ENCODE data around the gene LKAAEAR1.

LKAAEAR1 gene

GRCh38 chr20:64078934-64079272 is 5.3 kb downstream of the LKAAEAR1 start:
- no peak for DNase-seq (ENCODE audit: low spot score)

GRCh38 chr20:64077876-64078551 is 6.2 kb downstream of the LKAAEAR1 start:
- no peak for DNase-seq (ENCODE audit: low spot score)

- no peak for DNase-seq (ENCODE audit: low spot score)
Measured at GRCh38 chr20:64077541-64077875, 6.7 kb downstream of the LKAAEAR1 start.

- DNase-seq (ENCODE audit: low spot score), result no peak
Measured at GRCh38 chr20:64077094-64077493, 7.1 kb downstream of the LKAAEAR1 start.

GRCh38 chr20:64076061-64076997 is 7.9 kb downstream of the LKAAEAR1 start:
- DNase-seq (ENCODE audit: low spot score), result no peak

- no peak for DNase-seq (ENCODE audit: low spot score)
Measured at GRCh38 chr20:64075556-64075955, 8.6 kb downstream of the LKAAEAR1 start.

- no peak for DNase-seq (ENCODE audit: low spot score)
Measured at GRCh38 chr20:64074963-64075362, 9.2 kb downstream of the LKAAEAR1 start.

- no peak for DNase-seq (ENCODE audit: low spot score)
Measured at GRCh38 chr20:64074184-64074789, 9.9 kb downstream of the LKAAEAR1 start.

- no peak for DNase-seq (ENCODE audit: low spot score)
Measured at GRCh38 chr20:64073476-64074183, 10.6 kb downstream of the LKAAEAR1 start.

GRCh38 chr20:64072498-64073063 is 11.6 kb downstream of the LKAAEAR1 start:
- no peak for DNase-seq (ENCODE audit: low spot score)

GRCh38 chr20:64071341-64072332 is 12.6 kb downstream of the LKAAEAR1 start:
- DNase-seq (ENCODE audit: low spot score), result no peak

GRCh38 chr20:64070244-64070993 is 13.8 kb downstream of the LKAAEAR1 start:
- no peak for DNase-seq (ENCODE audit: low spot score)

GRCh38 chr20:64069614-64070243 is 14.5 kb downstream of the LKAAEAR1 start:
- DNase-seq (ENCODE audit: low spot score), result peak; percentile 68

GRCh38 chr20:64069209-64069613 is 15.0 kb downstream of the LKAAEAR1 start:
- no peak for DNase-seq (ENCODE audit: low spot score)

- DNase-seq (ENCODE audit: low spot score), result no peak
Measured at GRCh38 chr20:64068386-64069208, 15.6 kb downstream of the LKAAEAR1 start.

- DNase-seq (ENCODE audit: low spot score), result no peak
Measured at GRCh38 chr20:64067733-64068307, 16.4 kb downstream of the LKAAEAR1 start.

GRCh38 chr20:64067005-64067632 is 17.1 kb downstream of the LKAAEAR1 start:
- no peak for DNase-seq (ENCODE audit: low spot score)

- peak; percentile 89 for DNase-seq (ENCODE audit: low spot score)
Measured at GRCh38 chr20:64065974-64066343, 18.2 kb downstream of the LKAAEAR1 start.
